Measurements from ENCODE around the gene HSPA1A. TPM values are rescaled to one million over a fixed set of nuclear protein-coding genes. Genes with fewer than 3 reads are reported as not detected.
A peak's percentile ranks its signal among the peaks of the same experiment; 100 is the strongest.
"Not testable (repeated sequence)": the region's sequence is repeated elsewhere in the genome, so short reads cannot be mapped to it uniquely, and the experiment has no call there.

HSPA1A gene
- total RNA-seq, 2 donors from 2014 or later, result 240 to 354 TPM

GRCh38 chr6:31819871-31820299 is 4.5 kb downstream of the HSPA1A start:
- H3K27ac ChIP-seq, result peak overlapping the region; percentile 19 to 92

GRCh38 chr6:31820399-31820798 is 5.1 kb downstream of the HSPA1A start:
- not testable (repeated sequence) for H3K27me3 ChIP-seq (replicated peaks; ENCODE audit: insufficient read depth); DNase-seq (ENCODE audit: low spot score); H3K9me3 ChIP-seq; ATAC-seq (ENCODE audit: insufficient number of reproducible peaks, low FRiP score, low read depth); H3K4me3 ChIP-seq; H3K36me3 ChIP-seq
- peak overlapping the region; percentile 92 to 98 for H3K27ac ChIP-seq
- H3K4me1 ChIP-seq (ENCODE audit: control insufficient read depth in 1 of 2, low read depth in 2 of 2), result peaks cover 27 to 56% of the 10 kb centered on the region in 2 donors

More at GRCh38 chr6:31819871-31820299, 4.5 kb downstream of the HSPA1A start:
- Histone ChIP-seq H3K36me3 (no peaks in the 10 kb centered on the region), H3K4me1 (ENCODE audit: control insufficient read depth in 1 of 2, low read depth in 2 of 2) (peaks cover 27 to 55% of the 10 kb centered on the region in 2 donors), H3K9me3 (no peaks in the 10 kb centered on the region), H3K27me3 (replicated peaks; ENCODE audit: insufficient read depth) (no peaks in the 10 kb centered on the region), H3K4me3 (peak overlapping the region; percentile 70)
- no peak for DNase-seq (ENCODE audit: low spot score)
- ATAC-seq (ENCODE audit: insufficient number of reproducible peaks, low FRiP score, low read depth), result no peak
- no peak for TF ChIP-seq CTCF (IDR thresholded peaks at IDR 0.05)

GRCh38 chr6:31821301-31822035 is 6.1 kb downstream of the HSPA1A start:
- Histone ChIP-seq H3K4me3 (peak overlapping the region; percentile 72), H3K27ac (peak overlapping the region; percentile 92 to 98), H3K27me3 (replicated peaks; ENCODE audit: insufficient read depth) (no peaks in the 10 kb centered on the region), H3K4me1 (ENCODE audit: control insufficient read depth in 1 of 2, low read depth in 2 of 2) (peaks cover 33 to 66% of the 10 kb centered on the region in 2 donors), H3K36me3 (no peaks in the 10 kb centered on the region), H3K9me3 (no peaks in the 10 kb centered on the region)
- no peak for TF ChIP-seq CTCF (IDR thresholded peaks at IDR 0.05)
- peak; percentile 6 for ATAC-seq (ENCODE audit: insufficient number of reproducible peaks, low FRiP score, low read depth)
- no peak for DNase-seq (ENCODE audit: low spot score)

DNA sequence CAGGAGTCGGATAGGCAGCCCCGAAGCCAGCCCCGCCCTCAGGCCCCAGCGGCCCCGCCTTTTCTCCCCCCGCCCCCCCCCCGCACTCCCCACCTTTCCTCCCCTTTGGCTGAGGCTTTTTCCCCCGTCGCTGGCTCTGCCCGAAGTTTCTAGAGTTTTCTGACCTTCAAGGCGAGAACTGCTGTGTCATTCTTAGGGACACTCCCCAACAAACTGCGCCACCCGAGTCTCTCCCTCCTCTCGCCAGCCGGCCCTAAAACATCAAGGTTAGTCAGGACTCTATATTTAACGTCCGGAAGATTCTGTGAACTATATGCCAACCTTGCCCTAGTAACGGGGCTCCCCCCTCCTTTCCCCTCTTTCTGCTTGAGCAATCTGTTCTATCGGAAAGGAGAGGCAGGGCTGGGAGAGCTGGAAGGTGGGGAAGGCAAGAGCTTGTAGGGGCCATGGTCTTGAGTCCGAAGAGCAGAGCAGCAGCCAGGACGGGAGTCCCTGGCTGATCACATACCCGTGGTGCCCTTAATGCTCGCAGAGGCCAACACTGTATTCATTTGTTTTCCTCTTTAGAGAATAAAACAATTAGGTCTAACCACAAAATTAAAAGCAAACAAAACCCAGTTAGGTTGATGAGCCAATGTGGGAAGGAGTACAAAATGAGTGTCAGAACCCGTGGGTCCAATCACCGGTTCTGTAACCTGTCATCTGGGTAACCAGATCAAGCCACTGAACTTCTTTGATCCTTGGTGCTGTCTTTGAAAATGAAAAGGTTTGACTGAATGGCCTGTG is 6.9 kb downstream of the HSPA1A start:
- Histone ChIP-seq H3K9me3 (no peaks in the 10 kb centered on the region), H3K4me3 (peak overlapping the region; percentile 72), H3K27ac (peak overlapping the region; percentile 92 to 98), H3K27me3 (replicated peaks; ENCODE audit: insufficient read depth) (no peaks in the 10 kb centered on the region), H3K36me3 (no peaks in the 10 kb centered on the region), H3K4me1 (ENCODE audit: control insufficient read depth in 1 of 2, low read depth in 2 of 2) (peaks cover 35 to 67% of the 10 kb centered on the region in 2 donors)
- peak; percentile 83 for DNase-seq (ENCODE audit: low spot score)
- peak; percentile 78 for ATAC-seq (ENCODE audit: insufficient number of reproducible peaks, low FRiP score, low read depth)
- TF ChIP-seq CTCF (IDR thresholded peaks at IDR 0.05), result no peak

- not testable (repeated sequence) for ATAC-seq (ENCODE audit: insufficient number of reproducible peaks, low FRiP score, low read depth); H3K36me3 ChIP-seq; DNase-seq (ENCODE audit: low spot score); H3K4me3 ChIP-seq; H3K9me3 ChIP-seq; H3K27me3 ChIP-seq (replicated peaks; ENCODE audit: insufficient read depth)
- H3K27ac ChIP-seq, result peak overlapping the region; percentile 92 to 98
- H3K4me1 ChIP-seq (ENCODE audit: control insufficient read depth in 1 of 2, low read depth in 2 of 2), result peaks cover 35 to 58% of the 10 kb centered on the region in 2 donors
These were observed 8.4 kb downstream of the HSPA1A start for GRCh38 chr6:31823592-31824196.

DNA sequence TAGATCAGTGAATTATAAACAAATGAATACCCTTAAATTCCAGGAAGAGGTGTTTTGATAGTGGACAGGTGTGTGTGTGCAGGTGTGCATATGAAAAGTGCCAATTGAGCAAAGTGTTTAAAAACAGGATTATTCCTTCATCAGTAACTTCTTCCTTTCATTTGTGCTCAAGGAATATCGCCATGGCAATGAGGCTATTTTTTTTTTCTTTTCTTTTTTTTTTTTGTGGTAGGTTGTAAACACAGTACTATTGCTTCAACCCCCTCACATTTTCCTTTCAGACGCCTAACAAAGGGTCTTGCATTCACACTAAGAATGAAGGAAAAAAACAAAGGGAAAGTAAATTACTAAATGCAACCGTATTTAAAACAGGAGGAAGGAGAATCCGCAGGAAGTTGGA is 10.2 kb downstream of the HSPA1A start:
- Histone ChIP-seq H3K9me3 (no peaks in the 10 kb centered on the region), H3K4me3 (no peak overlapping the region), H3K4me1 (ENCODE audit: control insufficient read depth in 1 of 2, low read depth in 2 of 2) (peaks cover 24 to 39% of the 10 kb centered on the region in 2 donors), H3K36me3 (no peaks in the 10 kb centered on the region), H3K27me3 (replicated peaks; ENCODE audit: insufficient read depth) (no peaks in the 10 kb centered on the region), H3K27ac (peak overlapping the region; percentile 77 to 98)
- no peak for TF ChIP-seq CTCF (IDR thresholded peaks at IDR 0.05)
- ATAC-seq (ENCODE audit: insufficient number of reproducible peaks, low FRiP score, low read depth) (no peak), DNase-seq (ENCODE audit: low spot score) (no peak)

All from thoracic aorta (tissue), 2 donors.